ENCODE data around the gene LAMA1. TPM values are rescaled to one million over a fixed set of nuclear protein-coding genes. Genes with fewer than 3 reads are reported as not detected.

Gene LAMA1
- polyA plus RNA-seq, 1 experiment: 26.0 TPM

DNA sequence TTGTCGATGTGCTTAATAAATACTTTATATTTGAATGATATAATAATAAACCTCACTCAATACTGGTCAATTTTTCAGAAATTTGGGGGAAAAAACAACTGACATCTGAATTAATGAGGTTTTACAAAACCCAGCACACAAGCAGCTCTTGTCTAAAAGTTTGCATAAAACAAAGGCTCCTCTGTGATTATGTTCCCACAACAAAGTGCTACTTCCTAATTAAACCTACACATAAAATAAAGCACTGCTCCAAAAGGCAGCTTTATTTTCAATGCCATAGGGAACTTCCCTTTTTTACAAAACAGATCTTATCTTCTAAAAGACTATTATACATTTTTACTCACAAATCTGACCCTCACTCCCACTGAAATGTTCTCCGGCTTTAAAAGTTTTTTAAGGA, 47.1 kb downstream of the LAMA1 start:
- H3K4me3 ChIP-seq (ENCODE audit: low read depth, low read length): no peak overlapping the region
- POLR2A ChIA-PET: no interaction called here
- no peak for DNase-seq (ENCODE audit: low read depth, low spot score)
- H3K27me3 ChIP-seq (ENCODE audit: control insufficient read depth, insufficient read depth, low read length): no peaks in the 10 kb centered on the region
- H3K9me3 ChIP-seq (ENCODE audit: control insufficient read depth, insufficient read depth, low read length): no peaks in the 10 kb centered on the region
- CTCF ChIA-PET: interaction anchor here (1.6 kb wide), 1 partner anchor 32 kb away, joined by 8 read pairs; no protein-coding TSS in a partner anchor
- TF ChIP-seq, protein P1, sequence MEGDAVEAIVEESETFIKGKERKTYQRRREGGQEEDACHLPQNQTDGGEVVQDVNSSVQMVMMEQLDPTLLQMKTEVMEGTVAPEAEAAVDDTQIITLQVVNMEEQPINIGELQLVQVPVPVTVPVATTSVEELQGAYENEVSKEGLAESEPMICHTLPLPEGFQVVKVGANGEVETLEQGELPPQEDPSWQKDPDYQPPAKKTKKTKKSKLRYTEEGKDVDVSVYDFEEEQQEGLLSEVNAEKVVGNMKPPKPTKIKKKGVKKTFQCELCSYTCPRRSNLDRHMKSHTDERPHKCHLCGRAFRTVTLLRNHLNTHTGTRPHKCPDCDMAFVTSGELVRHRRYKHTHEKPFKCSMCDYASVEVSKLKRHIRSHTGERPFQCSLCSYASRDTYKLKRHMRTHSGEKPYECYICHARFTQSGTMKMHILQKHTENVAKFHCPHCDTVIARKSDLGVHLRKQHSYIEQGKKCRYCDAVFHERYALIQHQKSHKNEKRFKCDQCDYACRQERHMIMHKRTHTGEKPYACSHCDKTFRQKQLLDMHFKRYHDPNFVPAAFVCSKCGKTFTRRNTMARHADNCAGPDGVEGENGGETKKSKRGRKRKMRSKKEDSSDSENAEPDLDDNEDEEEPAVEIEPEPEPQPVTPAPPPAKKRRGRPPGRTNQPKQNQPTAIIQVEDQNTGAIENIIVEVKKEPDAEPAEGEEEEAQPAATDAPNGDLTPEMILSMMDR (IDR thresholded peaks at IDR 0.05; ENCODE audit: low read depth, low read length): no peak
- no peak overlapping the region for H3K27ac ChIP-seq (ENCODE audit: low read depth, low read length)

DNA sequence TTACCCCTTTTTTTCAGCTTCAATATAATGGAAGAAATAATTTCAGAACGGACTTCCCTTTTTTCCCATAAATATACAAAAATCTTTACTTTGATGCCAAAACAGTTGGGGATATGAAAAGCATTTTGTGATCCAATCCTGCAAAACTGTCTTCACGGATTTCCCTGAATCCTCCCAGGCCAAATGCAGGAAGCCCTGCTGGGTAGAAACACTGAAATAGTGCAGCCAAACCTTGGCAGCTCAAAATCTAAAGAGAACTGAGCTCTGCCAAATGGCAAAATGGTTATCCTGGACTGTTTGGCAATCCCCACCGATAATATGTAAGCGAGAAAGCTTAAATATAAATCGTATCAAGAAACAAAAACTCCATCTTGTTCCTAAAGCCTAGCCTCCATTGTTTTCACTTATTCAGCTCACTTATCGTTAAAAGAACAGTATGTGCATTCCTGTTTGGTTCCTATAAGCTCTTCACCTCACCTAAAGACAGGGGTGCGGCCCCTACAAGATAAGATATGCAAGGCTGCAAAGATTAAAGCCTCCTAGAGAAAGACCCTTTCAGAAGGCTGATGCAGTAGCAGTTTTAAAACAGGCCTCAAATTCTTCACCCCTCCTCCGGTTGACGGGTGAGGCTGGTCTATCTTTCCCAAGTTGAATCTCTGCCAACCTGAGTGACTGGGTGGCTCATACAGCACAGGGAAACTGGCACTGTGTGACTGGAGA, 48.6 kb downstream of the LAMA1 start:
- TF ChIP-seq, protein P1 (IDR thresholded peaks at IDR 0.05; ENCODE audit: low read depth, low read length): no peak
- no peak overlapping the region for H3K27ac ChIP-seq (ENCODE audit: low read depth, low read length)
- ChIA-PET CTCF (no interaction called here), POLR2A (no interaction called here)
- no peaks in the 10 kb centered on the region for H3K27me3 ChIP-seq (ENCODE audit: control insufficient read depth, insufficient read depth, low read length)
- H3K9me3 ChIP-seq (ENCODE audit: control insufficient read depth, insufficient read depth, low read length): no peaks in the 10 kb centered on the region
- no peak overlapping the region for H3K4me3 ChIP-seq (ENCODE audit: low read depth, low read length)
- DNase-seq (ENCODE audit: low read depth, low spot score): no peak

DNA sequence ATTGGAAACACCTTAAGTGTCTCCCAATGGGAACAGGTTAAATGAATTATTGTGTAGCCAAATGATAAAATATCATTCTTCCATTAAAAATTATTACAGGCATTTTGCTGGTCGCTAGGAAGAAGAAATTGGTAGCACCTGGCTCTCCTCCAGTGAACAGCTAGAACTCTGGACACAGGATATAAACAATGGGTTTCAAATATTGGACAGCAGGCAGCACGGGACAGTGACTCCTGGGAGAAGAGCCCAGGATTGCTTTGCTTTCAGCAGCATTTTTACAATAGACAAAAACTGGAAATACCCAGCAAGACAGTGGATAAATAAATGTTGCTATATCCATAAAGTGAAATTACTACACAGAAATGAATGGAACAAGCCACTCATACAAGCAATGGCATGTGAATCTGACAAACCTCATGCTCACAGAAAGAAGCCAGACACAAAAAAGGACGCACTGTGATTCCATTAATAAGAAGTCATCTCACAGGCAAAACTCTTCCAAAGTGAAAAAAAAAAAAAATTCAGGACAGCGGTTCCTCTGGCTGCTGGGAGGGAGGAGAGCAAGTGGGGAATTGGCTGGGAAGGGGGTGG, 50.5 kb downstream of the LAMA1 start:
- no peak overlapping the region for H3K27ac ChIP-seq (ENCODE audit: low read depth, low read length)
- no peak for DNase-seq (ENCODE audit: low read depth, low spot score)
- no peaks in the 10 kb centered on the region for H3K27me3 ChIP-seq (ENCODE audit: control insufficient read depth, insufficient read depth, low read length)
- CTCF ChIA-PET: no interaction called here
- TF ChIP-seq, protein P1 (IDR thresholded peaks at IDR 0.05; ENCODE audit: low read depth, low read length): no peak
- no peak overlapping the region for H3K4me3 ChIP-seq (ENCODE audit: low read depth, low read length)
- POLR2A ChIA-PET: no interaction called here
- no peaks in the 10 kb centered on the region for H3K9me3 ChIP-seq (ENCODE audit: control insufficient read depth, insufficient read depth, low read length)

DNA sequence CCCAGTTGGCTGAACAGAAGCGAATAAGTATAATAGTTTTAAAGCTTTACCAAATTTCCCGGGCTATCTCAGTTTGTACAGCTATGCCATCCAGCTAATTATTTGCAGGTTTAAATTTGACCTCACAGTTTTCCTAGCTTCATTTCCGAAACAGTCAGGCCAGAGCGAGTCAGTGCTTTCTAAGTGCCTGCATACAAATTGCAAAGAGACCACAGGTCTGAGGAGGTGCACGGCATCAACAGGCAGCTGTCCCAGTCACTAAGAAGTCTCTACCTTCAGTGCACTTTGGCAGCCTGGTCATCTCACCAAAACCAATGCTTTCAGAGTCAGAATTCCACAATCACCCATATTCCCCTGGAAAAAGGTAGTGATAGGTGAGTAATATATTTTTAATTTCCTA, 51.9 kb downstream of the LAMA1 start:
- TF ChIP-seq, protein P1 (IDR thresholded peaks at IDR 0.05; ENCODE audit: low read depth, low read length): no peak
- Histone ChIP-seq H3K27ac (ENCODE audit: low read depth, low read length) (no peak overlapping the region), H3K9me3 (ENCODE audit: control insufficient read depth, insufficient read depth, low read length) (no peaks in the 10 kb centered on the region; the same call in 1 of the 2 replicates), H3K27me3 (ENCODE audit: control insufficient read depth, insufficient read depth, low read length) (no peaks in the 10 kb centered on the region), H3K4me3 (ENCODE audit: low read depth, low read length) (no peak overlapping the region)
- POLR2A ChIA-PET: no interaction called here
- no peak for DNase-seq (ENCODE audit: low read depth, low spot score)
- CTCF ChIA-PET: no interaction called here

GRCh38 chr18:7064346-7064745, 53.3 kb downstream of the LAMA1 start:
- Histone ChIP-seq H3K9me3 (ENCODE audit: control insufficient read depth, insufficient read depth, low read length) (no peaks in the 10 kb centered on the region; the same call in 1 of the 2 replicates), H3K27ac (ENCODE audit: low read depth, low read length) (no peak overlapping the region), H3K27me3 (ENCODE audit: control insufficient read depth, insufficient read depth, low read length) (no peaks in the 10 kb centered on the region), H3K4me3 (ENCODE audit: low read depth, low read length) (no peak overlapping the region)
- TF ChIP-seq, protein P1 (IDR thresholded peaks at IDR 0.05; ENCODE audit: low read depth, low read length): no peak
- ChIA-PET CTCF (interaction anchor here (0.6 kb wide), 1 partner anchor 623 kb away, joined by 3 read pairs; no protein-coding TSS in a partner anchor), POLR2A (no interaction called here)
- no peak for DNase-seq (ENCODE audit: low read depth, low spot score)
